Endothelial cell of umbilical vein (primary cell): ENCODE results near the gene CHGA. TPM values are rescaled to one million over a fixed set of nuclear protein-coding genes. Genes with fewer than 3 reads are reported as not detected.

Experiments
- BruUV-seq: library from RNA; stranded (reverse); fragments of 400-500 nt; replicated peaks from 2 replicates; lab custom pipeline; 2021; lab: Mats Ljungman, UMichigan
- CTCF ChIA-PET: fragments of 300-600, 350-600 bp; sonication (Branson Sonifier 250); formaldehyde crosslinking; loops from one replicate; lab custom pipeline; 2021; ENCODE audit warnings: antibody characterized with exemption, inconsistent platforms; lab: Charles Lee
- POLR2A ChIA-PET: fragments of 300-600, 350-600 bp; sonication (Branson Sonifier 250); formaldehyde crosslinking; loops from one replicate; lab custom pipeline; 2021; ENCODE audit warnings: antibody characterized with exemption, inconsistent platforms; lab: Charles Lee
- DNase-seq: peaks from one replicate; pipeline ENCODE4 v3.0.0-alpha.2; 2011; ENCODE audit warnings: low read depth, low spot score
- FAIRE-seq: peaks from 2 replicates; lab custom pipeline; 2011; peaks lifted over from hg19 to GRCh38; lab: Jason Lieb, UNC
- H2AFZ ChIP-seq: 2 replicates; pipeline ENCODE4 v1.6.0; 2012; ENCODE audit warnings: low read depth, low read length, control low read depth, inconsistent platforms
- H3K27ac ChIP-seq: 2 replicates; pipeline ENCODE4 v1.5.1; 2011; ENCODE audit warnings: low read depth, mild to moderate bottlenecking, control low read depth, low read length, moderate library complexity; ENCODE audit not compliant: insufficient read depth
- H3K27me3 ChIP-seq, 2 experiments: 2 replicates each; pipeline versions ENCODE4 v1.6.0 to v1.6.1; 2011; ENCODE audit warnings: low read length in 2 of 2, mixed read lengths in 1 of 2; ENCODE audit not compliant: control insufficient read depth in 2 of 2, insufficient read depth in 2 of 2
- H3K36me3 ChIP-seq, 2 experiments: 2 replicates in 1 of 2; 3 replicates in 1 of 2; pipeline ENCODE4 v1.5.1; 2011; ENCODE audit warnings: low read length in 2 of 2, mild to moderate bottlenecking in 1 of 2, moderate library complexity in 1 of 2; ENCODE audit not compliant: control insufficient read depth in 2 of 2, insufficient read depth in 2 of 2; ENCODE audit errors: extremely low read depth in 1 of 2
- H3K4me1 ChIP-seq: 3 replicates; pipeline ENCODE4 v1.5.1; 2011; ENCODE audit warnings: mild to moderate bottlenecking, low read length; ENCODE audit not compliant: control insufficient read depth, insufficient read depth; ENCODE audit errors: extremely low read depth
- H3K4me2 ChIP-seq: 2 replicates; pipeline ENCODE4 v1.6.1; 2011; ENCODE audit warnings: low read length, control low read depth, mixed read lengths; ENCODE audit not compliant: insufficient read depth
- H3K4me3 ChIP-seq, 3 experiments: fragments of 200-600 bp in 1 of 3; sonication (generic), shearing (Covaris generic) in 1 of 3; replicated peaks in 1 of 3; 2 replicates each; pipeline ENCODE4 v1.5.1; 2011 to 2016; ENCODE audit warnings: control low read depth in 3 of 3, low read length in 3 of 3, mild to moderate bottlenecking in 2 of 3, inconsistent platforms in 1 of 3, low read depth in 1 of 3, moderate library complexity in 1 of 3; ENCODE audit not compliant: insufficient read depth in 1 of 3
- H3K79me2 ChIP-seq: 2 replicates; pipeline ENCODE4 v1.6.0; 2012; ENCODE audit warnings: low read length, inconsistent platforms; ENCODE audit not compliant: control insufficient read depth, insufficient read depth
- H3K9ac ChIP-seq: replicated peaks from 2 replicates; pipeline ENCODE3; 2011; ENCODE audit warnings: low read length, control low read depth; ENCODE audit not compliant: insufficient read depth; ENCODE audit errors: extremely low read depth
- H3K9me1 ChIP-seq: replicated peaks from 3 replicates; pipeline ENCODE4 v1.6.0; 2011; ENCODE audit warnings: mild to moderate bottlenecking, low read length; ENCODE audit not compliant: control insufficient read depth, insufficient read depth; ENCODE audit errors: extremely low read depth
- H3K9me3 ChIP-seq: replicated peaks from 2 replicates; pipeline ENCODE4 v1.5.1; 2012; ENCODE audit warnings: low read length, inconsistent platforms; ENCODE audit not compliant: control insufficient read depth, insufficient read depth
- H4K20me1 ChIP-seq: replicated peaks from 2 replicates; pipeline ENCODE3; 2011; ENCODE audit warnings: mild to moderate bottlenecking, low read length; ENCODE audit not compliant: control insufficient read depth, insufficient read depth; ENCODE audit errors: extremely low read depth
- EZH2 ChIP-seq: IDR thresholded peaks from 2 replicates; pipeline ENCODE4 v1.6.1; 2012; ENCODE audit warnings: borderline replicate concordance, low read depth, mild to moderate bottlenecking, moderate library complexity, low read length, inconsistent platforms; ENCODE audit not compliant: severe bottlenecking
- FOS ChIP-seq: IDR thresholded peaks from 2 replicates; pipeline ENCODE4 v1.6.1; 2011; ENCODE audit warnings: mild to moderate bottlenecking, low read length, moderate library complexity, borderline replicate concordance; ENCODE audit not compliant: insufficient read depth
- GATA2 ChIP-seq: IDR thresholded peaks from 2 replicates; pipeline ENCODE4 v1.7.0; 2011; ENCODE audit warnings: low read depth, mild to moderate bottlenecking, moderate library complexity, mixed read lengths, low read length; ENCODE audit not compliant: insufficient read length, insufficient read depth
- JUN ChIP-seq: IDR thresholded peaks from 2 replicates; pipeline ENCODE4 v1.6.1; 2011; ENCODE audit warnings: borderline replicate concordance, low read depth; ENCODE audit not compliant: insufficient read length, insufficient read depth
- MYC ChIP-seq: IDR thresholded peaks from one replicate; pipeline ENCODE4 v1.6.1; 2011; ENCODE audit warnings: mild to moderate bottlenecking, low read depth, low read length
- POLR2A ChIP-seq: IDR thresholded peaks from 2 replicates; pipeline ENCODE4 v1.6.1; 2012; ENCODE audit warnings: low read depth, mild to moderate bottlenecking, control low read depth, low read length
- POLR2AphosphoS5 ChIP-seq: IDR thresholded peaks from 2 replicates; pipeline ENCODE4 v1.6.1; 2012; ENCODE audit warnings: low read depth, mild to moderate bottlenecking, control low read depth, low read length, moderate library complexity; ENCODE audit not compliant: insufficient read depth
- dilution Hi-C: fragments of 300-500 bp; cut with MboI; formaldehyde crosslinking; loops from one replicate; pipeline ENCODE4 v1.15.0; 2019; ENCODE audit warnings: low sequenced_read_pairs; ENCODE audit not compliant: extremely low pct_ligation_motif_present
- intact Hi-C: fragments of 100-400 bp; cut with micrococcal nuclease; formaldehyde crosslinking; loops from one replicate; pipeline ENCODE4 v1.10.0; 2022
- polyA plus RNA-seq, 4 experiments: library from polyadenylated mRNA; depleted of rRNA in 3 of 4; stranded (reverse) in 3 of 4; unstranded in 1 of 4; fragments of >200 nt; gene quantifications; 2 replicates each; pipeline versions ENCODE4 v1.2.1 to v1.2.3, GENCODE V29; 2011 to 2012; ENCODE audit warnings: missing spikeins in 1 of 4
- total RNA-seq: library from RNA; stranded (reverse); gene quantifications from 2 replicates; pipeline ENCODE4 v1.2.3, GENCODE V29; 2021
- TF ChIP-seq, protein P1 (sequence below): IDR thresholded peaks from 2 replicates; pipeline ENCODE4 v1.6.1; 2011; ENCODE audit not compliant: insufficient read depth, insufficient read length
- TF ChIP-seq, protein P2 (sequence below), 2 donors: IDR thresholded peaks; 1 replicate in 1 of 2; 2 replicates in 1 of 2; pipeline ENCODE4 v1.5.1; 2011; ENCODE audit warnings: low read length in 2 of 2, mild to moderate bottlenecking in 2 of 2, moderate library complexity in 2 of 2, control low read depth in 1 of 2, inconsistent platforms in 1 of 2, low read depth in 1 of 2; ENCODE audit not compliant: insufficient read depth in 1 of 2; ENCODE audit errors: extremely low read depth in 1 of 2

CHGA gene
- total and polyA plus RNA-seq, 2 donors (not counting 3 experiments of a cell fraction or from before 2014, with no cell fraction given), result not detected

GRCh38 chr14:92970271-92970670 lies 47.3 kb downstream of the CHGA start:
- DNase-seq, result no peak
- Histone ChIP-seq H3K9me1 (no peaks in the 10 kb centered on the region), H3K27me3 (no peaks in the 10 kb centered on the region), H3K9ac (no peak overlapping the region), H3K27ac (no peak overlapping the region), H2AFZ (no peak overlapping the region), H3K9me3 (no peaks in the 10 kb centered on the region), H3K36me3 (no peaks in the 10 kb centered on the region), H3K79me2 (no peaks in the 10 kb centered on the region), H3K4me2 (no peak overlapping the region), H3K4me1 (no peaks in the 10 kb centered on the region), H3K4me3 (no peak overlapping the region), H4K20me1 (no peaks in the 10 kb centered on the region)
- dilution Hi-C loops, result loop anchor here (25.0 kb wide), 1 partner anchor 167 kb away; no protein-coding TSS in a partner anchor
- intact Hi-C loops, result loop anchor here (5.0 kb wide), 1 partner anchor 142 kb away; no protein-coding TSS in a partner anchor
- ChIA-PET CTCF (no interaction called here), POLR2A (no interaction called here)
- no peak for TF ChIP-seq GATA2
- TF ChIP-seq EZH2, result no peak
- TF ChIP-seq, protein P1, sequence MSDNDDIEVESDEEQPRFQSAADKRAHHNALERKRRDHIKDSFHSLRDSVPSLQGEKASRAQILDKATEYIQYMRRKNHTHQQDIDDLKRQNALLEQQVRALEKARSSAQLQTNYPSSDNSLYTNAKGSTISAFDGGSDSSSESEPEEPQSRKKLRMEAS, result no peak
- TF ChIP-seq, protein P2, sequence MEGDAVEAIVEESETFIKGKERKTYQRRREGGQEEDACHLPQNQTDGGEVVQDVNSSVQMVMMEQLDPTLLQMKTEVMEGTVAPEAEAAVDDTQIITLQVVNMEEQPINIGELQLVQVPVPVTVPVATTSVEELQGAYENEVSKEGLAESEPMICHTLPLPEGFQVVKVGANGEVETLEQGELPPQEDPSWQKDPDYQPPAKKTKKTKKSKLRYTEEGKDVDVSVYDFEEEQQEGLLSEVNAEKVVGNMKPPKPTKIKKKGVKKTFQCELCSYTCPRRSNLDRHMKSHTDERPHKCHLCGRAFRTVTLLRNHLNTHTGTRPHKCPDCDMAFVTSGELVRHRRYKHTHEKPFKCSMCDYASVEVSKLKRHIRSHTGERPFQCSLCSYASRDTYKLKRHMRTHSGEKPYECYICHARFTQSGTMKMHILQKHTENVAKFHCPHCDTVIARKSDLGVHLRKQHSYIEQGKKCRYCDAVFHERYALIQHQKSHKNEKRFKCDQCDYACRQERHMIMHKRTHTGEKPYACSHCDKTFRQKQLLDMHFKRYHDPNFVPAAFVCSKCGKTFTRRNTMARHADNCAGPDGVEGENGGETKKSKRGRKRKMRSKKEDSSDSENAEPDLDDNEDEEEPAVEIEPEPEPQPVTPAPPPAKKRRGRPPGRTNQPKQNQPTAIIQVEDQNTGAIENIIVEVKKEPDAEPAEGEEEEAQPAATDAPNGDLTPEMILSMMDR (IDR thresholded peaks at IDR 0.05; ENCODE audit: extremely low read depth in 1 of 2, insufficient read depth in 1 of 2, low read depth in 1 of 2, low read length in 2 of 2), result no peak
- TF ChIP-seq POLR2A, result no peak
- TF ChIP-seq MYC, result no peak
- TF ChIP-seq POLR2AphosphoS5, result no peak
- no peak for TF ChIP-seq FOS
- no peak for TF ChIP-seq JUN
- BruUV-seq, result no TSS peak
- FAIRE-seq, result no peak
